NAMALWA (cell line): ENCODE data around the gene SHISA5.
"Not testable (repeated sequence)": the region's sequence is repeated elsewhere in the genome, so short reads cannot be mapped to it uniquely, and the experiment has no call there.

Experiments
- DNase-seq: peaks from one replicate; pipeline ENCODE4 v3.0.0-alpha.2; 2015; ENCODE audit warnings: low spot score

The SHISA5 gene

GRCh38 chr3:48504051-48504946 is at the start of gene SHISA5:
Gene SHISA5, minus strand, starts transcription at chr3:48504174. Its CDS starts 80 bp downstream, at chr3:48504094.
- peak; percentile 12 for DNase-seq

- DNase-seq: no peak
Measured at GRCh38 chr3:48553361-48553760, 49.4 kb upstream of the SHISA5 start.

GRCh38 chr3:48552111-48552951 is 48.4 kb upstream of the SHISA5 start:
- no peak for DNase-seq

- not testable (repeated sequence) for DNase-seq
Measured at GRCh38 chr3:48551651-48552050, 47.7 kb upstream of the SHISA5 start.

GRCh38 chr3:48548729-48549705 is 45.0 kb upstream of the SHISA5 start:
- DNase-seq: peak; percentile 77

- DNase-seq: no peak
Measured at GRCh38 chr3:48548126-48548525, 44.2 kb upstream of the SHISA5 start.

- no peak for DNase-seq
Measured at GRCh38 chr3:48546203-48546829, 42.3 kb upstream of the SHISA5 start.

- no peak for DNase-seq
Measured at GRCh38 chr3:48544141-48544540, 40.2 kb upstream of the SHISA5 start.

- no peak for DNase-seq
Measured at GRCh38 chr3:48543271-48543866, 39.4 kb upstream of the SHISA5 start.

- no peak for DNase-seq
Measured at GRCh38 chr3:48538451-48538850, 34.5 kb upstream of the SHISA5 start.

GRCh38 chr3:48536785-48537184 is 32.8 kb upstream of the SHISA5 start:
- no peak for DNase-seq

GRCh38 chr3:48536116-48536515 is 32.1 kb upstream of the SHISA5 start:
- no peak for DNase-seq

GRCh38 chr3:48535578-48535977 is 31.6 kb upstream of the SHISA5 start:
- DNase-seq: no peak

- no peak for DNase-seq
Measured at GRCh38 chr3:48532977-48533337, 29.0 kb upstream of the SHISA5 start.

GRCh38 chr3:48532271-48532976 is 28.4 kb upstream of the SHISA5 start:
- no peak for DNase-seq

- not testable (repeated sequence) for DNase-seq
Measured at GRCh38 chr3:48530701-48531100, 26.7 kb upstream of the SHISA5 start.

- no peak for DNase-seq
Measured at GRCh38 chr3:48528754-48529153, 24.8 kb upstream of the SHISA5 start.

GRCh38 chr3:48528048-48528447 is 24.1 kb upstream of the SHISA5 start:
- no peak for DNase-seq

GRCh38 chr3:48524970-48525369 is 21.0 kb upstream of the SHISA5 start:
- no peak for DNase-seq

GRCh38 chr3:48521635-48522034 is 17.7 kb upstream of the SHISA5 start:
- DNase-seq: no peak
